ENCODE results near the gene FSTL5.

Gene FSTL5

DNA sequence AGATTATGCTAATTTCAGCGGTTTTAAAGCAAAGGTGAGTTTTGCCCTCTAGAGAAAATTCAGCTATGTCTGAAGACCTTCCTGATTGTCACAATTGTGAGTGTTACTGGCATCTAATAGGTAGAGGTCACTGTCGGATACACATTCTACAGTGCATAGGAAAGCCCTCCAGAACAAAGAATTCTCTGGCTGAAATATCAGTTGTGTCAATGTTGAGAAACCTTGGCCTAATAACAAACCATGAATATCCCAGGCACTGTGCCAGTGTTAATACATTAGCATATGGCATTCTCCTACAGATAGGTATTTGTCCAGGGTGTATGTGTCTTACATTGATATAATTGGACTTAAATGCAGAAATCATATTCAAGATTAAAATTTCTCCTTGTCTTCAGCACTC lies 294.3 kb downstream of the FSTL5 start:
- Histone ChIP-seq H3K4me2 (ENCODE audit: low read depth, low read length, poor library complexity, severe bottlenecking) (no peak overlapping the region), H3K36me3 (ENCODE audit: low read length) (no peaks in the 10 kb centered on the region), H3F3A (ENCODE audit: insufficient read depth) (no peaks in the 10 kb centered on the region), H3K79me2 (ENCODE audit: insufficient read depth, low read length) (no peaks in the 10 kb centered on the region), H3K9me3 (ENCODE audit: insufficient read depth, low read length) (no peaks in the 10 kb centered on the region), H3K27ac (ENCODE audit: low read depth, low read length) (no peak overlapping the region), H2AFZ (ENCODE audit: low read depth, low read length, severe bottlenecking) (no peak overlapping the region), H3K27me3 (ENCODE audit: low read length) (no peaks in the 10 kb centered on the region), H4K20me1 (ENCODE audit: low read depth, low read length) (no peaks in the 10 kb centered on the region), H3K9me2 (replicated peaks; ENCODE audit: insufficient read depth, low read length) (no peaks in the 10 kb centered on the region), H3K4me3 (ENCODE audit: insufficient read depth, low read length, poor library complexity, severe bottlenecking) (no peak overlapping the region), H3K9ac (ENCODE audit: low read length) (no peak overlapping the region)
- TF ChIP-seq EZH2phosphoT487 (conservative IDR thresholded peaks at IDR 0.05; ENCODE audit: low read length) (no peak), CTCF (IDR thresholded peaks at IDR 0.05; ENCODE audit: insufficient read depth, low read length, poor library complexity, severe bottlenecking) (no peak)

DNA sequence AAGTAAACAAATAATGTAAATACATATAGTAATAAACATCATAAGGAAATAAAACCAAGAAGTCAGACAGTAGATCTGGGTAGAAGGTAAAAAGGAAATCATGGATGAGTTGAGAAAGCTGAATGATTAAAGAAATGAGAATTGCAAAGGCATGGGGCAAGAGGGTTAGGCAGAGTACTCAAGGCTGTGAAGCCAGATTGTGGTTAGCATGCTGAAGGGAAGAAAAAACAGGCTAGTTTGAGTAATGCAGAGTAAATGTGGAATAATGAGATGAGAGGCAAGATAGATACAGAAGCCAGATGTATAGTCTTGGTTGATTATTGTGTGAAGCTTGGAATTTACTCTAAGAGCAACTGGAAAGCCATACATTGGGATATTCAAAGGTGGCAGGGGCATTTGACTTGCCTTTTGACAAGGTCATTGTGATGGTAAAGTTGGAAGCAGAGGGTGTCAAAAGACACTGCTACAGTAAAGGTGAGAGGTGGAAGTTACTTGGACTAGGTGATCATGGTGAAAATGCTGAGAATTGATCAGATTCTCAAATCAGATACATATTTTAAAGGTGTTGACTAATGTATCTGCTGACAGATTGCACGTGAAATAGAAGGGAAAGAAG lies 307.0 kb downstream of the FSTL5 start:
- Histone ChIP-seq H2AFZ (ENCODE audit: low read depth, low read length, severe bottlenecking) (no peak overlapping the region), H3K27me3 (ENCODE audit: low read length) (no peaks in the 10 kb centered on the region), H3K9me3 (ENCODE audit: insufficient read depth, low read length) (no peaks in the 10 kb centered on the region), H3K9ac (ENCODE audit: low read length) (no peak overlapping the region), H3K79me2 (ENCODE audit: insufficient read depth, low read length) (no peaks in the 10 kb centered on the region), H3K4me2 (ENCODE audit: low read depth, low read length, poor library complexity, severe bottlenecking) (no peak overlapping the region), H3K36me3 (ENCODE audit: low read length) (no peaks in the 10 kb centered on the region), H3K4me3 (ENCODE audit: insufficient read depth, low read length, poor library complexity, severe bottlenecking) (no peak overlapping the region), H3F3A (ENCODE audit: insufficient read depth) (no peaks in the 10 kb centered on the region), H3K9me2 (replicated peaks; ENCODE audit: insufficient read depth, low read length) (no peaks in the 10 kb centered on the region), H4K20me1 (ENCODE audit: low read depth, low read length) (no peaks in the 10 kb centered on the region), H3K27ac (ENCODE audit: low read depth, low read length) (no peak overlapping the region)
- TF ChIP-seq EZH2phosphoT487 (conservative IDR thresholded peaks at IDR 0.05; ENCODE audit: low read length) (no peak), CTCF (IDR thresholded peaks at IDR 0.05; ENCODE audit: insufficient read depth, low read length, poor library complexity, severe bottlenecking) (no peak)

- Histone ChIP-seq H3K36me3 (ENCODE audit: low read length) (no peaks in the 10 kb centered on the region), H2AFZ (ENCODE audit: low read depth, low read length, severe bottlenecking) (no peak overlapping the region), H3K27me3 (ENCODE audit: low read length) (no peaks in the 10 kb centered on the region), H3K9me3 (ENCODE audit: insufficient read depth, low read length) (peaks cover 3% of the 10 kb centered on the region; the same call in 1 of the 2 replicates), H4K20me1 (ENCODE audit: low read depth, low read length) (no peaks in the 10 kb centered on the region), H3K9ac (ENCODE audit: low read length) (no peak overlapping the region), H3K79me2 (ENCODE audit: insufficient read depth, low read length) (no peaks in the 10 kb centered on the region), H3F3A (ENCODE audit: insufficient read depth) (no peaks in the 10 kb centered on the region), H3K4me2 (ENCODE audit: low read depth, low read length, poor library complexity, severe bottlenecking) (no peak overlapping the region), H3K4me3 (ENCODE audit: insufficient read depth, low read length, poor library complexity, severe bottlenecking) (no peak overlapping the region), H3K9me2 (replicated peaks; ENCODE audit: insufficient read depth, low read length) (no peaks in the 10 kb centered on the region), H3K27ac (ENCODE audit: low read depth, low read length) (no peak overlapping the region)
- no peak for TF ChIP-seq EZH2phosphoT487 (conservative IDR thresholded peaks at IDR 0.05; ENCODE audit: low read length)
- no peak for TF ChIP-seq CTCF (IDR thresholded peaks at IDR 0.05; ENCODE audit: insufficient read depth, low read length, poor library complexity, severe bottlenecking)
Observed at GRCh38 chr4:161850631-161851030, 313.2 kb downstream of the FSTL5 start.

Measured in SU-DHL-6 (cell line).